ENCODE results near the gene PTCHD4.

PTCHD4 gene

GRCh38 chr6:48067886-48068277 lies 43.1 kb downstream of the PTCHD4 start:
- Histone ChIP-seq H3F3A (ENCODE audit: control insufficient read depth, insufficient read depth) (no peaks in the 10 kb centered on the region), H3K9me3 (ENCODE audit: control insufficient read depth, insufficient read depth, low read length) (no peaks in the 10 kb centered on the region), H3K9me2 (replicated peaks; ENCODE audit: control insufficient read depth, low read length) (no peaks in the 10 kb centered on the region), H3K4me2 (ENCODE audit: low read length) (no peak overlapping the region), H3K36me3 (ENCODE audit: control insufficient read depth, low read length) (no peaks in the 10 kb centered on the region), H4K20me1 (ENCODE audit: control insufficient read depth, insufficient read depth, low read depth, low read length) (no peaks in the 10 kb centered on the region), H3K27me3 (ENCODE audit: control insufficient read depth, low read length) (no peaks in the 10 kb centered on the region), H3K27ac (ENCODE audit: low read depth, low read length) (no peak overlapping the region), H3K79me2 (ENCODE audit: control insufficient read depth, low read length) (no peaks in the 10 kb centered on the region), H3K4me3 (ENCODE audit: low read length) (no peak overlapping the region), H3K4me1 (ENCODE audit: control insufficient read depth, low read length) (no peaks in the 10 kb centered on the region)
- TF ChIP-seq CTCF (IDR thresholded peaks at IDR 0.05; ENCODE audit: low read depth, low read length, poor library complexity, severe bottlenecking): no peak

- Histone ChIP-seq H3K9me2 (replicated peaks; ENCODE audit: control insufficient read depth, low read length) (no peaks in the 10 kb centered on the region), H3K36me3 (ENCODE audit: control insufficient read depth, low read length) (no peaks in the 10 kb centered on the region), H3K4me1 (ENCODE audit: control insufficient read depth, low read length) (no peaks in the 10 kb centered on the region), H4K20me1 (ENCODE audit: control insufficient read depth, insufficient read depth, low read depth, low read length) (no peaks in the 10 kb centered on the region), H3K27me3 (ENCODE audit: control insufficient read depth, low read length) (no peaks in the 10 kb centered on the region), H3K4me2 (ENCODE audit: low read length) (no peak overlapping the region), H3K27ac (ENCODE audit: low read depth, low read length) (no peak overlapping the region), H3K9me3 (ENCODE audit: control insufficient read depth, insufficient read depth, low read length) (no peaks in the 10 kb centered on the region), H3F3A (ENCODE audit: control insufficient read depth, insufficient read depth) (no peaks in the 10 kb centered on the region), H3K4me3 (ENCODE audit: low read length) (no peak overlapping the region), H3K79me2 (ENCODE audit: control insufficient read depth, low read length) (no peaks in the 10 kb centered on the region)
- TF ChIP-seq EZH2phosphoT487 (IDR thresholded peaks at IDR 0.05; ENCODE audit: borderline replicate concordance, low read length): no peak
- TF ChIP-seq CTCF (IDR thresholded peaks at IDR 0.05; ENCODE audit: low read depth, low read length, poor library complexity, severe bottlenecking): no peak
These were observed 43.8 kb downstream of the PTCHD4 start for GRCh38 chr6:48067148-48067712.

- H3K4me3 ChIP-seq (ENCODE audit: low read length): no peak overlapping the region
- no peaks in the 10 kb centered on the region for H3K9me3 ChIP-seq (ENCODE audit: control insufficient read depth, insufficient read depth, low read length)
- H4K20me1 ChIP-seq (ENCODE audit: control insufficient read depth, insufficient read depth, low read depth, low read length): no peaks in the 10 kb centered on the region
- H3K4me1 ChIP-seq (ENCODE audit: control insufficient read depth, low read length): no peaks in the 10 kb centered on the region
- no peaks in the 10 kb centered on the region for H3K27me3 ChIP-seq (ENCODE audit: control insufficient read depth, low read length)
- H3K27ac ChIP-seq (ENCODE audit: low read depth, low read length): no peak overlapping the region
- H3K9me2 ChIP-seq (replicated peaks; ENCODE audit: control insufficient read depth, low read length): no peaks in the 10 kb centered on the region
- no peaks in the 10 kb centered on the region for H3F3A ChIP-seq (ENCODE audit: control insufficient read depth, insufficient read depth)
- TF ChIP-seq EZH2phosphoT487 (IDR thresholded peaks at IDR 0.05; ENCODE audit: borderline replicate concordance, low read length): no peak
- no peak for TF ChIP-seq CTCF (IDR thresholded peaks at IDR 0.05; ENCODE audit: low read depth, low read length, poor library complexity, severe bottlenecking)
- H3K4me2 ChIP-seq (ENCODE audit: low read length): no peak overlapping the region
- no peaks in the 10 kb centered on the region for H3K79me2 ChIP-seq (ENCODE audit: control insufficient read depth, low read length)
- H3K36me3 ChIP-seq (ENCODE audit: control insufficient read depth, low read length): no peaks in the 10 kb centered on the region
These were observed 49.6 kb downstream of the PTCHD4 start for GRCh38 chr6:48061265-48061990.

Data from DOHH2 (cell line).